KMS-11 (cell line): ENCODE data around the gene CDCP2.

ENCODE experiments used
- H2AFZ ChIP-seq: fragments of 200-600 bp; sonication (generic); 2 replicates; pipeline ENCODE4 v1.6.1; 2016; ENCODE audit warnings: antibody characterized with exemption, mixed run types, low read depth
- H3K27ac ChIP-seq: fragments of 200-600 bp; sonication (generic); 2 replicates; pipeline ENCODE4 v1.6.1; 2016; ENCODE audit warnings: mild to moderate bottlenecking, mixed run types
- H3K27me3 ChIP-seq: fragments of 200-600 bp; sonication (generic); 2 replicates; pipeline ENCODE4 v1.6.1; 2017; ENCODE audit warnings: mild to moderate bottlenecking, low read depth, mixed run types, moderate library complexity; ENCODE audit not compliant: insufficient read depth
- H3K36me3 ChIP-seq: fragments of 200-600 bp; sonication (generic); 2 replicates; pipeline ENCODE4 v1.6.1; 2017; ENCODE audit warnings: mild to moderate bottlenecking, mixed run types; ENCODE audit not compliant: insufficient read depth
- H3K4me1 ChIP-seq: fragments of 200-600 bp; sonication (generic); 2 replicates; pipeline ENCODE4 v1.6.1; 2016; ENCODE audit warnings: mild to moderate bottlenecking, low read depth, mixed run types; ENCODE audit not compliant: poor library complexity, severe bottlenecking
- H3K4me2 ChIP-seq: fragments of 200-600 bp; sonication (generic); 2 replicates; pipeline ENCODE4 v1.7.0; 2016; ENCODE audit warnings: mild to moderate bottlenecking, mixed run types
- H3K4me3 ChIP-seq: fragments of 200-600 bp; sonication (generic); IDR thresholded peaks from 2 replicates; pipeline ENCODE4 v1.6.1; 2017; ENCODE audit warnings: low read depth, low read length, mixed read lengths; ENCODE audit not compliant: insufficient read depth
- H3K79me2 ChIP-seq: fragments of 200-600 bp; sonication (generic); 2 replicates; pipeline ENCODE4 v1.6.1; 2016; ENCODE audit warnings: low read depth, mixed run types; ENCODE audit not compliant: insufficient read depth
- H3K9ac ChIP-seq: fragments of 200-600 bp; sonication (generic); 2 replicates; pipeline ENCODE4 v1.6.1; 2016; ENCODE audit warnings: mild to moderate bottlenecking, mixed run types
- H4K20me1 ChIP-seq: fragments of 200-600 bp; sonication (generic); 2 replicates; pipeline ENCODE4 v1.6.1; 2016; ENCODE audit warnings: mild to moderate bottlenecking, mixed run types; ENCODE audit not compliant: insufficient read depth
- CTCF ChIP-seq: fragments of 200-600 bp; sonication (generic); conservative IDR thresholded peaks from 2 replicates; pipeline ENCODE4 v1.6.1; 2017; ENCODE audit warnings: low read depth, mild to moderate bottlenecking, antibody characterized with exemption, low read length, moderate library complexity, mixed read lengths

The CDCP2 gene

GRCh38 chr1:54136269-54136896 lies 16.4 kb downstream of the CDCP2 start:
- Histone ChIP-seq H3K4me1 (no peaks in the 10 kb centered on the region), H3K4me2 (no peak overlapping the region), H4K20me1 (no peaks in the 10 kb centered on the region), H2AFZ (no peak overlapping the region), H3K27ac (no peak overlapping the region), H3K36me3 (no peaks in the 10 kb centered on the region), H3K79me2 (no peaks in the 10 kb centered on the region), H3K9ac (no peak overlapping the region), H3K27me3 (no peaks in the 10 kb centered on the region), H3K4me3 (no peak overlapping the region)
- TF ChIP-seq CTCF: no peak

- no peak overlapping the region for H2AFZ ChIP-seq
- H4K20me1 ChIP-seq: no peaks in the 10 kb centered on the region
- no peaks in the 10 kb centered on the region for H3K79me2 ChIP-seq
- H3K4me1 ChIP-seq: no peaks in the 10 kb centered on the region
- no peaks in the 10 kb centered on the region for H3K36me3 ChIP-seq
- H3K9ac ChIP-seq: no peak overlapping the region
- TF ChIP-seq CTCF: no peak
- no peak overlapping the region for H3K4me2 ChIP-seq
- no peaks in the 10 kb centered on the region for H3K27me3 ChIP-seq
- H3K27ac ChIP-seq: no peak overlapping the region
- H3K4me3 ChIP-seq: no peak overlapping the region
Observed at GRCh38 chr1:54135436-54136120, 17.2 kb downstream of the CDCP2 start.

- H3K27ac ChIP-seq: no peak overlapping the region
- no peaks in the 10 kb centered on the region for H4K20me1 ChIP-seq
- no peak overlapping the region for H3K4me2 ChIP-seq
- H3K79me2 ChIP-seq: no peaks in the 10 kb centered on the region
- H3K4me1 ChIP-seq: no peaks in the 10 kb centered on the region
- no peaks in the 10 kb centered on the region for H3K27me3 ChIP-seq
- H3K36me3 ChIP-seq: no peaks in the 10 kb centered on the region
- no peak overlapping the region for H2AFZ ChIP-seq
- H3K4me3 ChIP-seq: no peak overlapping the region
- no peak for TF ChIP-seq CTCF
- H3K9ac ChIP-seq: no peak overlapping the region
Observed at GRCh38 chr1:54134295-54134694, 18.5 kb downstream of the CDCP2 start.

GRCh38 chr1:54132495-54132894 lies 20.3 kb downstream of the CDCP2 start:
- Histone ChIP-seq H2AFZ (no peak overlapping the region), H4K20me1 (no peaks in the 10 kb centered on the region), H3K27me3 (no peaks in the 10 kb centered on the region), H3K4me2 (no peak overlapping the region), H3K9ac (no peak overlapping the region), H3K79me2 (no peaks in the 10 kb centered on the region), H3K36me3 (no peaks in the 10 kb centered on the region), H3K27ac (no peak overlapping the region), H3K4me3 (no peak overlapping the region), H3K4me1 (no peaks in the 10 kb centered on the region)
- TF ChIP-seq CTCF: no peak
